ENCODE measurements around the gene ANKRD6.
A peak's percentile ranks its signal among the peaks of the same experiment; 100 is the strongest.

Gene ANKRD6

GRCh38 chr6:89506716-89507617 is 74.0 kb downstream of the ANKRD6 start:
- Histone ChIP-seq H3K18ac (ENCODE audit: low read length) (no peak overlapping the region), H3K23ac (ENCODE audit: low read length) (no peak overlapping the region), H2BK5ac (ENCODE audit: low read length) (no peak overlapping the region), H3K27me3 (ENCODE audit: insufficient read depth, low read length, poor library complexity) (no peaks in the 10 kb centered on the region), H2AK5ac (ENCODE audit: low read length) (no peak overlapping the region), H3K9ac (ENCODE audit: low read length) (no peak overlapping the region), H3K4me3 (ENCODE audit: low read length) (no peak overlapping the region), H2BK120ac (ENCODE audit: low read depth, low read length) (no peak overlapping the region), H3K27ac (ENCODE audit: low read depth, low read length) (no peak overlapping the region), H3K4ac (ENCODE audit: low read depth, low read length) (no peak overlapping the region), H3K79me1 (ENCODE audit: low read length) (peaks cover 5% of the 10 kb centered on the region), H3K36me3 (ENCODE audit: control insufficient read depth, insufficient read depth, low read length) (no peaks in the 10 kb centered on the region), H2BK15ac (replicated peaks; ENCODE audit: low read depth) (no peak overlapping the region), H4K8ac (ENCODE audit: low read depth, low read length) (no peak overlapping the region), H4K5ac (ENCODE audit: low read length) (no peak overlapping the region), H3K56ac (ENCODE audit: low read length) (no peak overlapping the region), H3K79me2 (ENCODE audit: control insufficient read depth, insufficient read depth, low read length) (no peaks in the 10 kb centered on the region), H3K4me1 (ENCODE audit: control insufficient read depth, low read depth, low read length) (peaks cover 11% of the 10 kb centered on the region), H3K4me2 (ENCODE audit: low read length) (no peak overlapping the region)
- WGBS (ENCODE audit: extremely low coverage, insufficient coverage, low lambda C conversion rate): no CpG with 5 or more reads among the region's 3 CpGs
- DNase-seq: peak; percentile 61

GRCh38 chr6:89508755-89509563 is 76.0 kb downstream of the ANKRD6 start:
- Histone ChIP-seq H2BK120ac (ENCODE audit: low read depth, low read length) (no peak overlapping the region), H2AK5ac (ENCODE audit: low read length) (no peak overlapping the region), H3K36me3 (ENCODE audit: control insufficient read depth, insufficient read depth, low read length) (no peaks in the 10 kb centered on the region), H3K56ac (ENCODE audit: low read length) (no peak overlapping the region), H3K27me3 (ENCODE audit: insufficient read depth, low read length, poor library complexity) (no peaks in the 10 kb centered on the region), H4K8ac (ENCODE audit: low read depth, low read length) (no peak overlapping the region), H3K23ac (ENCODE audit: low read length) (no peak overlapping the region), H3K27ac (ENCODE audit: low read depth, low read length) (no peak overlapping the region), H3K4me2 (ENCODE audit: low read length) (no peak overlapping the region), H4K5ac (ENCODE audit: low read length) (no peak overlapping the region), H3K9ac (ENCODE audit: low read length) (no peak overlapping the region), H3K79me2 (ENCODE audit: control insufficient read depth, insufficient read depth, low read length) (no peaks in the 10 kb centered on the region), H3K18ac (ENCODE audit: low read length) (no peak overlapping the region), H2BK5ac (ENCODE audit: low read length) (no peak overlapping the region), H3K4ac (ENCODE audit: low read depth, low read length) (no peak overlapping the region), H3K4me3 (ENCODE audit: low read length) (no peak overlapping the region), H2BK15ac (replicated peaks; ENCODE audit: low read depth) (no peak overlapping the region), H3K4me1 (ENCODE audit: control insufficient read depth, low read depth, low read length) (peaks cover 6% of the 10 kb centered on the region), H3K79me1 (ENCODE audit: low read length) (peaks cover 3% of the 10 kb centered on the region)
- WGBS (ENCODE audit: extremely low coverage, insufficient coverage, low lambda C conversion rate): no CpG with 5 or more reads among the region's 8 CpGs
- no peak for DNase-seq

DNA sequence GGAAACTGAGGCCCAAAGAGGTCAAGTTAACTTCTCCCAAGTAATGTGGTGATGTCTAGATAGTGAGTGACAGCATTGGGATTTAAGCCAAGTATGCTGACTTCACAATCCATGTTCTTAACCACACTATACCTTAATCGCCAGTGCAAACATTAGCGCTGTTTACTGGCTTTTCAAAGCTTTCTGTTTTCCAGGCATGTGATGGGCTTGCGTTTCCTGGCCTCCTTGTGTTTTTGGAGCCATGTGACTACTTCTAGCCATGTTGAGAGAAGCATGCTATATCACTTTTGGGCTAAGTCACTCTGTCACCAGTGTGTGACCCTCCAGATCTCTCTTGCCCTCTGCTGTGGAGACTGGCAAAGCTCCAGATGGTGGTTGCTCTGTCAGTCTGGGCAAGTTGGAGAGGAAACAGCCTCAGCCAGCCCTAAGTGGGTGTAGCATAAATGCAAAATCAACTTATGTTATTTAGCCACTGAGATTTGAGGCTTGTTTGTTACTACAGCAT is 76.9 kb downstream of the ANKRD6 start:
- Histone ChIP-seq H4K8ac (ENCODE audit: low read depth, low read length) (no peak overlapping the region), H3K27ac (ENCODE audit: low read depth, low read length) (no peak overlapping the region), H3K27me3 (ENCODE audit: insufficient read depth, low read length, poor library complexity) (no peaks in the 10 kb centered on the region), H3K56ac (ENCODE audit: low read length) (no peak overlapping the region), H2BK5ac (ENCODE audit: low read length) (no peak overlapping the region), H3K4me1 (ENCODE audit: control insufficient read depth, low read depth, low read length) (peaks cover 6% of the 10 kb centered on the region), H2AK5ac (ENCODE audit: low read length) (no peak overlapping the region), H3K36me3 (ENCODE audit: control insufficient read depth, insufficient read depth, low read length) (no peaks in the 10 kb centered on the region), H2BK120ac (ENCODE audit: low read depth, low read length) (no peak overlapping the region), H4K5ac (ENCODE audit: low read length) (no peak overlapping the region), H3K18ac (ENCODE audit: low read length) (no peak overlapping the region), H3K79me1 (ENCODE audit: low read length) (peaks cover 3% of the 10 kb centered on the region), H2BK15ac (replicated peaks; ENCODE audit: low read depth) (no peak overlapping the region), H3K4me2 (ENCODE audit: low read length) (no peak overlapping the region), H3K79me2 (ENCODE audit: control insufficient read depth, insufficient read depth, low read length) (no peaks in the 10 kb centered on the region), H3K4ac (ENCODE audit: low read depth, low read length) (no peak overlapping the region), H3K9ac (ENCODE audit: low read length) (no peak overlapping the region), H3K23ac (ENCODE audit: low read length) (no peak overlapping the region), H3K4me3 (ENCODE audit: low read length) (no peak overlapping the region)
- WGBS (ENCODE audit: extremely low coverage, insufficient coverage, low lambda C conversion rate): no CpG with 5 or more reads among the region's 3 CpGs
- no peak for DNase-seq

DNA sequence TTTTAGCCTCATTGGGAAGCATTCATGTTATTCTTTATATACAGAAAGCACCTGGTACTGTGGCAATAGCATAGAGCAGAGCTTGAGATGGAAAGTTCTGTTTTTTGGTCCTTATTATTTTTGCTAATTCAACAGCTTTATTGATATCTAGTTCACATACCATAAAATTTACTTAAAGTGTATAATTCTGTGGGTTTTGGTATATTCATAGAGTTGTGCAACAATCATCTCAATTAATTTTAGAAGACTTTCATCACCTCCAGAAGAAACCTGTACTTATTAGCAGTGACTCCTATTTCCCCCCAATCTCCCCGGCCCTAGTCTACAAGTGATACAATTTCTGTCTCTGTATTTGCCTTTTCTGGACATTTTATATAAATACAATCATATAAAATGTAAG is 77.4 kb downstream of the ANKRD6 start:
- Histone ChIP-seq H3K23ac (ENCODE audit: low read length) (no peak overlapping the region), H3K56ac (ENCODE audit: low read length) (no peak overlapping the region), H2BK120ac (ENCODE audit: low read depth, low read length) (no peak overlapping the region), H3K79me1 (ENCODE audit: low read length) (peaks cover 4% of the 10 kb centered on the region), H3K27ac (ENCODE audit: low read depth, low read length) (no peak overlapping the region), H3K4me2 (ENCODE audit: low read length) (no peak overlapping the region), H3K4me3 (ENCODE audit: low read length) (no peak overlapping the region), H3K27me3 (ENCODE audit: insufficient read depth, low read length, poor library complexity) (no peaks in the 10 kb centered on the region), H2BK15ac (replicated peaks; ENCODE audit: low read depth) (no peak overlapping the region), H3K79me2 (ENCODE audit: control insufficient read depth, insufficient read depth, low read length) (no peaks in the 10 kb centered on the region), H2AK5ac (ENCODE audit: low read length) (no peak overlapping the region), H3K4ac (ENCODE audit: low read depth, low read length) (no peak overlapping the region), H3K18ac (ENCODE audit: low read length) (no peak overlapping the region), H3K9ac (ENCODE audit: low read length) (no peak overlapping the region), H4K8ac (ENCODE audit: low read depth, low read length) (no peak overlapping the region), H2BK5ac (ENCODE audit: low read length) (no peak overlapping the region), H3K4me1 (ENCODE audit: control insufficient read depth, low read depth, low read length) (peaks cover 6% of the 10 kb centered on the region), H3K36me3 (ENCODE audit: control insufficient read depth, insufficient read depth, low read length) (no peaks in the 10 kb centered on the region), H4K5ac (ENCODE audit: low read length) (no peak overlapping the region)
- no peak for DNase-seq
- WGBS (ENCODE audit: extremely low coverage, insufficient coverage, low lambda C conversion rate): no CpG with 5 or more reads among the region's 1 CpG

DNA sequence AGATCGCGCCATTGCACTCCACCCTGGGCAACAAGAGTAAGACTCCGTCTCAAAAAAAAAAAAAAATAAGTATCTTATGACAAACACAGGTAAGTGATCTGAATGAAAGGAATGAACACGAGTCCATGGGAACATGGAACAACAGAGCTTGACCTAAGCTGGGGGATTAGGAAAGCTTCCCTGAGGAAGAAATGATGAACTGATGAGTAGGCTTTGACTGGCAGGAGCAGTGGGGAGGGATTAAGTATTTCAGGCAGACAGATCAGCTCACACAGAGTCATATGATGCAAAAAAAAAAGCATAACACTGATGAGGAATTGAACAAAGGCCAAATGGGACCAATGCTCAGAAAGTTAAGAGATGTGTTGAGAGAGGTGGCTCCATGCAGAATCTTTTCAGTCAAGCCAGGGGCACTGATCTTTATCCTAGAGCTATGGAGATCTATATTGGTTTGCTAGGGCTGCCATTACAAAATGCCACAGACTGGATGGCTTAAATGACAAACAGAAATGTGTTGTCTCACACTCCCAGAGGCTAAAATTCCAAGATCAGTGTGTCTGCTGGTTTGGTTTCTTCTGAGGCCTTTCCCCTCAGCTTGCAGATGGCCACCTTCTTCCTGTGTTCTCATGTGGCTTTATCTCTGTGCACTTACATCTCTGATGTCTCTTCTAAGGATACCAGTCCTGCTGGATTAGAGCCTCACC is 85.6 kb downstream of the ANKRD6 start:
- Histone ChIP-seq H2BK120ac (ENCODE audit: low read depth, low read length) (no peak overlapping the region), H2BK5ac (ENCODE audit: low read length) (no peak overlapping the region), H4K8ac (ENCODE audit: low read depth, low read length) (no peak overlapping the region), H3K4me2 (ENCODE audit: low read length) (no peak overlapping the region), H3K56ac (ENCODE audit: low read length) (no peak overlapping the region), H3K27ac (ENCODE audit: low read depth, low read length) (no peak overlapping the region), H3K18ac (ENCODE audit: low read length) (no peak overlapping the region), H2AK5ac (ENCODE audit: low read length) (no peak overlapping the region), H3K79me2 (ENCODE audit: control insufficient read depth, insufficient read depth, low read length) (no peaks in the 10 kb centered on the region), H3K4me3 (ENCODE audit: low read length) (no peak overlapping the region), H3K36me3 (ENCODE audit: control insufficient read depth, insufficient read depth, low read length) (no peaks in the 10 kb centered on the region), H3K79me1 (ENCODE audit: low read length) (peaks cover 4% of the 10 kb centered on the region), H3K27me3 (ENCODE audit: insufficient read depth, low read length, poor library complexity) (no peaks in the 10 kb centered on the region), H3K23ac (ENCODE audit: low read length) (no peak overlapping the region), H3K4me1 (ENCODE audit: control insufficient read depth, low read depth, low read length) (peaks cover 13% of the 10 kb centered on the region), H3K9ac (ENCODE audit: low read length) (no peak overlapping the region), H2BK15ac (replicated peaks; ENCODE audit: low read depth) (no peak overlapping the region), H3K4ac (ENCODE audit: low read depth, low read length) (no peak overlapping the region), H4K5ac (ENCODE audit: low read length) (no peak overlapping the region)
- no CpG with 5 or more reads among the region's 4 CpGs for WGBS (ENCODE audit: extremely low coverage, insufficient coverage, low lambda C conversion rate)
- DNase-seq: no peak
